Brain microvascular endothelial cell (primary cell): Measurements from ENCODE around the gene KLHL35.

Experiments
- DNase-seq: peaks from one replicate; pipeline ENCODE4 v3.0.0-alpha.2; 2020
- H3K27ac ChIP-seq: fragments of 250-450 bp; sonication (Bioruptor Pico); 2 replicates; pipeline ENCODE4 v1.5.1; 2020; ENCODE audit warnings: mild to moderate bottlenecking, moderate library complexity
- H3K27me3 ChIP-seq: fragments of 250-450 bp; sonication (Bioruptor Pico); replicated peaks from 2 replicates; pipeline ENCODE4 v1.5.1; 2020; ENCODE audit warnings: mild to moderate bottlenecking
- H3K36me3 ChIP-seq: fragments of 250-450 bp; sonication (Bioruptor Pico); replicated peaks from 2 replicates; pipeline ENCODE4 v1.5.1; 2020; ENCODE audit warnings: mild to moderate bottlenecking
- H3K4me3 ChIP-seq: 2 replicates; pipeline ENCODE4 v1.5.1; 2011; ENCODE audit warnings: low read depth, mild to moderate bottlenecking, control low read depth, low read length, moderate library complexity
- CTCF ChIP-seq: IDR thresholded peaks from 2 replicates; pipeline ENCODE4 v1.5.1; 2011; ENCODE audit warnings: low read depth, mild to moderate bottlenecking, moderate library complexity, low read length, control low read depth, inconsistent platforms; ENCODE audit errors: missing control alignments
- in situ Hi-C: cut with HindIII; loops from 2 replicates; pipeline ENCODE4 v1.10.0; 2017; ENCODE audit warnings: low sequenced_read_pairs, low pct_ligation_motif_present

Gene KLHL35

DNA sequence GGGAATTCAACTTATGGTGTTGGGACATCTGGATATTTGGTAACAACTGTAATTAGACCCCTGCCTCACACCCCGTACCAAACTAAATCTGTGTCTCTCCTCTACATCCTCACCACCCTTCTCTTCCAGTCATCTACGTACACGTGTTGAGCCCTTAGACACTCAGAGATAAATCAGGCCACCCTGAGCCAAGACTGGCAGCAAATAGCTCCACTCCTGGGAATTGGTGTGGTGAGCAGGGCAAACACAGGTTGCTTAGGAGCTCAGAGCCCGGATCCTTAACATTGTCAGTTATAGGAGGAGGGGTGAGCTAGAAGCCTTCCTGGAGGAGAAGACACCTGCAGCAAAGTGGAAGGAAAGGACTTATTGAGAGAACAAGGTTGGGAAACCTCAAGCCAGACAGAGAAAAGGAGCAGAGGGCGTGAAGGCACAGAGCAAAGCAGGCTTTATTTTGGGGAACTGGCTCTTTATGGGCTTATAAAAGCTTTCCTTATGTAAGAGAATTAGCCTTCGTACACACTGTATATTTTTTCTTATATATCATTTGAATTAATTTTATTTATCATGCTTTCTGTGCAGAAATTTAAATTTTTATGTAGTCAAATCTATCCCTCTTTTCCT is 36.9 kb upstream of the KLHL35 start:
- Histone ChIP-seq H3K4me3 (no peak overlapping the region), H3K27ac (no peak overlapping the region), H3K27me3 (no peaks in the 10 kb centered on the region), H3K36me3 (no peaks in the 10 kb centered on the region)
- DNase-seq: no peak
- no peak for TF ChIP-seq CTCF
- in situ Hi-C loops: no loop called here

DNA sequence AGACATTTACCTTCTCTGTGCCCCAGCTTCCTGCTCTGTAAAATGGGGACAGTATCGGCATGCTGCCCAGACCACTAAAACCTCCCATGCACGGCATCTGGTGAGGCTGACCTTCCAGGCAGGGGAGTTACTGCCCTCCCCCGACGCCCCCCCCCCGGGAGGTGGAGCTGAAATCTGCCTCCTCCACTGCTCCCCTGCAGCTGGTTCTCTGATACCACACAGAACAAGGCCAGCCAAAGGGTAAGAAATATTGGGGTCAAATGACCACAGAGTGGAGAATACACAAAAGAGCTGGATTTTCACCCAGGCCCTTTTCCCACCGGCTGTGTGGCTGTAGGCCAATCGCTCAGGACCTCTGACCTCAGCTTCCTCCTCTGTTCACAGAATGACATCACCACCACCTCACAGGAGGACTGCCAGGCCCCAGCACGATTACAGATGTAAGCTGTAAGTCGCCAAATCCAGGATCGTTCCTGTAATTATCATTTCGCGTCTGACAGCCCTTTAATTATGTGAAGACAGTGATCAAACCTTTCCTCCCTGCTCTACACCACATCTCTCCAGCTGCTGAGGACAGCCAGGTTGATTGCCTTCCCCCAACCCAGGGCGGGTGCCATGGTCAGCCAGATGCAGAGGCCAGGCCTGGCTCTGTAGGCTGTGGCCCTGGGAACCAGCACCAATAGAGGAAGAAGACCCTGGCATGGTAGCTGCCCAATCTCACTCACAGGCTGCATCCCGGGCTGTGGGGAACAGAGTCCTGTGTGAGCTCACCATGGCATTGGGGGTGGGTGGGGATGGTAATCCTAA is 35.7 kb upstream of the KLHL35 start:
- DNase-seq: peak; percentile 72
- TF ChIP-seq CTCF: no peak
- in situ Hi-C loops: no loop called here
- Histone ChIP-seq H3K36me3 (no peaks in the 10 kb centered on the region), H3K4me3 (no peak overlapping the region), H3K27ac (no peak overlapping the region), H3K27me3 (no peaks in the 10 kb centered on the region)

DNA sequence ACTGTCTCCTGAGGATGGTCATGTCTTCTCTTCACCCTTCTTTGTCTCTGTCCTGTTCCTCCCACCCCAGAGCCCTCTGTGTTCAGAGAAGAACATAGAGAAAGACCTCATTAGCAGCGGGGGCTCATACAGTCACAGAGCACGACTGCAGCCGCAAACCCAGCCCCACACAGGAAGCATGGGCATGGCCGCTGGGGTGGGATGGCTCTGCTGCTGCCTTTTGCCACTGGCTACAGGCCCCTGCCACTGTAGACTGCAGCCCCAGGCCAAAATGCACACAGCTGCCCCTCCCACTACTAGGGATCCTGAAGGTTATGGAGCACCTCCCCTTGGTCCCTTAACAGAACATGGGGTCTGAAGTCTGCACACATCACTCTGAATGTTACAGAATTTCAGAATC is 34.9 kb upstream of the KLHL35 start:
- no peak for TF ChIP-seq CTCF
- H3K4me3 ChIP-seq: no peak overlapping the region
- no peaks in the 10 kb centered on the region for H3K27me3 ChIP-seq
- no peaks in the 10 kb centered on the region for H3K36me3 ChIP-seq
- in situ Hi-C loops: no loop called here
- DNase-seq: no peak
- H3K27ac ChIP-seq: no peak overlapping the region

- in situ Hi-C loops: no loop called here
- DNase-seq: no peak
- no peak overlapping the region for H3K27ac ChIP-seq
- TF ChIP-seq CTCF: no peak
- H3K4me3 ChIP-seq: no peak overlapping the region
- H3K27me3 ChIP-seq: no peaks in the 10 kb centered on the region
- H3K36me3 ChIP-seq: no peaks in the 10 kb centered on the region
Measured at GRCh38 chr11:75467311-75467710, 34.3 kb upstream of the KLHL35 start.

- TF ChIP-seq CTCF: no peak
- in situ Hi-C loops: no loop called here
- DNase-seq: peak; percentile 19
Measured at GRCh38 chr11:75465701-75466531, 32.9 kb upstream of the KLHL35 start.

More at GRCh38 chr11:75465701-75466531, 32.9 kb upstream of the KLHL35 start:
- no peak overlapping the region for H3K4me3 ChIP-seq
- H3K27ac ChIP-seq: no peak overlapping the region
- H3K36me3 ChIP-seq: no peaks in the 10 kb centered on the region
- no peaks in the 10 kb centered on the region for H3K27me3 ChIP-seq
